ENCODE results near the gene ATP5ME.
"Not testable (repeated sequence)": the region's sequence is repeated elsewhere in the genome, so short reads cannot be mapped to it uniquely, and the experiment has no call there.

Gene ATP5ME

DNA sequence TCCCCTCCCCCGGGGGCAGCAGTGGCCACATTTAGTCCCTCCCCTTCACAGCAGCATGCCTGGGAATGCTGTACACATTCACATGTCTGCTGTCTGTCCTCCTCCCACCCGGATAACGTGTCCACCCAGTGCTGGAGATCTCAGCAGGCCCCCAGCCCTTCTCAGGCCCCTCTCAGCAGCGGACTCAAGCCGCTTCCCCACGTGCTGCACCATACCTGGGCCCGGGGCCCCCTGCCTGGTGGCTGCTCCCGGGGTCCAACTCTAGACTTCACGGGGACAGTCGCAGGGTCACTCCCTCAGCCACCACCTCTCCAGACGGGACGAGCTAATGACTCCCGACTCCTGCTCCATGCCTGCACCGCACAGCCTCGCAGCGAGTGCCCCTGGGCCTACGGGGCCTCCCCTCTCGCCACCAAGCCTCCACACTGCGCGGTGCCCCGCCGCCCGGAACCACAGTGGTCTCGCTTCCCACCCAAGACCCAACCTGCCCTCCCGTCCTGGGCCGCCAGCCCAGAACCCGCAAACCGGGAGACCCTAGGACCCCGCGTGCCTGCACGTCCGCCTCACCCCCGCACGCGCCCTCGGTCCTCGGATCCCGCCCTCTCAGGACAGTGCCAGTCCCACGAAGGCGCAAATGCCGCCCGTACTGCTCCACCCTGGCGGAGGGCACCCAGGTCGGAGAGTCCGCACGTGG, 30.3 kb upstream of the ATP5ME start:
- DNase-seq, result no peak

DNA sequence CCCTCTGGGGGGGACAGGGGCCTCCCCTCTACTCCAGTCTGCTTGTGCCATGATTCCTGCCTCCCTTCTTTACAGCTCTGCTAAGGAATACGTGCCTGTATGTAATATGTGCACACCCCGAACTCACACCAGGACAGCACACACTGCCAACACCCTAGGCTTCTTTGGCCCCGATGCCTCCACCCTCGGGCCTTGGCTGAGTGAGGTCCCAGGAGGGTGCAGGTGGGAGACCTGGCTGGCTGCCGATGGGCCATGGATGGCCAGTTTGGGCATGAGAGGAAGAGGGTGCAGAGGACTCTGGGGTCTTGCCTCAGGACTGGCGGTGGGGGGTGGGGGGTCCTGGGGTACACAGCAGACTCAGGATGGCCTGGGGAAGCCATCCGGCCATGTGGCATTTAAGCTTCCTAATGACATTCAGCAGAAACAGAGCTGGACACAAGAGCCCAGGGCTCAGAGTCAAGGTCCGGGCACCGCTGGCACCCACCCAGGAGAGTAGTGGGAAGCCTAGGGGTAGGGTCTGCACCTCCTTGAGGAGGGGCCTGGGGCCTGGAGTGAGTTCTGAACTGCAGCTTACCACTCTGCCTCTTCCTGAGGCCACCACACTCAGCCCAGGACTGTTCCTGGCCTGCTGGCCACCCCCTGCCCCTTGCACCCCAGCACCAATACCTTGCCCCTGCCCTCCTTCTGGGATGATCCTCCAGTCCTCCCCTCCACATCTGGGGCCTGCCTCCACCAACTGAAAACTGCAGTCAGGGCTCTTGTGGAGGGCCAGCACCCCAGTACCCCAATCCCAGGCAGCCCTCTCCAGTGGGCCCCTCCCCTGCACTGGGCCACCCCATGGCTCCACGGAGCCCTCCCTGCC, 29.5 kb upstream of the ATP5ME start:
- DNase-seq, result no peak

GRCh38 chr4:702618-703048, 28.6 kb upstream of the ATP5ME start:
- no peak for DNase-seq

GRCh38 chr4:700587-701264, 26.6 kb upstream of the ATP5ME start:
- DNase-seq, result no peak

GRCh38 chr4:699816-700580, 25.9 kb upstream of the ATP5ME start:
- DNase-seq, result no peak

DNA sequence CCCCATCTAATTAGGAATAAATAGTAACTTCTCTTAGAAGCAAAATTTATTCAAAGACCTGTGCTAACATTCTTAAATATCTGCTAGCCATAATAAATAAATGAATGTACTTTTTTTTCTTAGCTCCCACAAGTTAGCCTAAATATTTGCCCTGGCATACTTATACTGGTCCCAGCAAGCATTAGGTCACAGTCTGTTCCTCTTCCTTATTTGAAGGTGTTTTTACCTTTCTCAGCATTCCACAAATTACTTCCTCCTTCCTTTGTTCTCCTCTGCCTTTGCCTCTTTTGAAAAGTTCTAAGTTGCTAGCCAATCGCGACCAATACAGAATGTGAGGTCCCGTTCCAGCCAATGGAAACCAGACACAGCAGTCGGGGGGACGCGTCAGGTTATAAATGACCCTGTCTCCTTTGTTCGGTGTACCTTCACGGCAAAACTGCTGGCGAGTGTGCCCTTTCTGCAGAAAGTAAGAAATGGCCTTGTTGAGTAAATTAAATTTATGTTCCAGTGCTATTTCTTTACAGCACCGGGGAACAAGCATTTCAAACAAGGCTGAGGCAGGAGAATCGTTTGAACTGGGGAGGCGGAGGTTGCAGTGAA, 20.4 kb upstream of the ATP5ME start:
- DNase-seq, result not testable (repeated sequence)

GRCh38 chr4:692771-693554, 18.9 kb upstream of the ATP5ME start:
- no peak for DNase-seq

DNA sequence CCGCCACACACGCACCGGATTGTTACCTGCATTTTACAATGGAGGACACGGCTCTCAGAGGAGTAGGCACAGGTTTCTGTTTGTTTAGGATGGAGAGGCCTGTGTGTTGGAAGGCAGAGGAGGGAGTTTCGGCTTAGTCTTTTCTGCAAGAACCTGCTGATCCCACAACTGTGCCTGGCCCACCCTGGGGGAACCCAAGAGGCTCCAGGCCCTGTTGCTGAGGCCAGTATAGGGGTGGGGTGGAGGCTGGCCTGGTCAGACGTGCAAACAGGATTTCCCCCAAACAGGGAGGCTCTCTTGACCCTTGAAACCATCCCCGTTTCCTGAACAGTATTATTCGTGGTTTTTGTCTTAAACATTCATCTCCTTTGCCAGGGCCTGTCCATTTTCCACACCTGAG, 15.6 kb upstream of the ATP5ME start:
- no peak for DNase-seq

GRCh38 chr4:688854-689681, 15.0 kb upstream of the ATP5ME start, which contains the start of gene SLC49A3:
TSS of gene SLC49A3 (minus strand) at chr4:689151. CDS start at chr4:689127, 24 bp downstream.
- DNase-seq, result no peak

DNA sequence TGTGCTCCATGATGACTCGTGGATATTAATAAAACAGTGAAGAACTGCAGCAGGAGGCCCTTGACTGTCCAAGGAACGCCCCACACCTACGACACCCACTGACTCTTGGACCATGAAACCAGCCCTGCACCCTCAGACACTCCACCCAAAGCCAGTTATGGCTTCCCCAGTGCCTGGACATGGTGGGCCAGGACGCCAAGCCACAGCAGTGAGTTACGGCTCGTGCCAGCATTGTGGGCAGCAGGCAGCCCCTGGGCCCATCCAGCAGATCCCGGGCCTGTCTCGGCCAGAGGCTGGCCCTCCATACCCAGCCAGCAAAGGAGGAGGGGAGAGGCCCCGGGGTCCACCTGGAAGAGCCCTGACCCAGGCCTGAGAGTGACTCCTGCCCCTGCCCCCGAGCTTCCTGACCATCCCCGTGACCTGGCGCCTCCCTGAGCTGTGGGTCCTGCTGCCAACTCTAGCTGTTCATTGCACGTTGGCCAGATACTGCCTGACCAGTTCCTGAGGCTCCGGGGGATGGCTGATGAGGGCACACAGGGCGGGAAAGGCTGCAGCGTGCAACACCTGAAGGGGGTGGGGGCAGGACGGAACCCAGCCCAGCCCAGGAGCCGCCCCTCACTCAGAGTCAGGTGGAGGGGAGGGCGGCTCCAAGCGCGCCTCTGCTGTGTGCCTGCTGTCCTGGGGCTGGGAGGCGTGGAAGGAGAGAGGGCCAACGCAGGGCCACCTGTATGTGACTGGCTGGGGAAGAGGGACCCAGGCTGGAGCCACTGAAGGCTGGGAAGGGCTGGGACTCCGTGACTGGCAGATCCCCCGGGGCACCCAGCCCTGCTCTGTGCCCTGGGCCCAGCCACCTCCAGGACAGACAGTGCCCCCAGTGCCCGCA, 14.1 kb upstream of the ATP5ME start:
- no peak for DNase-seq

DNA sequence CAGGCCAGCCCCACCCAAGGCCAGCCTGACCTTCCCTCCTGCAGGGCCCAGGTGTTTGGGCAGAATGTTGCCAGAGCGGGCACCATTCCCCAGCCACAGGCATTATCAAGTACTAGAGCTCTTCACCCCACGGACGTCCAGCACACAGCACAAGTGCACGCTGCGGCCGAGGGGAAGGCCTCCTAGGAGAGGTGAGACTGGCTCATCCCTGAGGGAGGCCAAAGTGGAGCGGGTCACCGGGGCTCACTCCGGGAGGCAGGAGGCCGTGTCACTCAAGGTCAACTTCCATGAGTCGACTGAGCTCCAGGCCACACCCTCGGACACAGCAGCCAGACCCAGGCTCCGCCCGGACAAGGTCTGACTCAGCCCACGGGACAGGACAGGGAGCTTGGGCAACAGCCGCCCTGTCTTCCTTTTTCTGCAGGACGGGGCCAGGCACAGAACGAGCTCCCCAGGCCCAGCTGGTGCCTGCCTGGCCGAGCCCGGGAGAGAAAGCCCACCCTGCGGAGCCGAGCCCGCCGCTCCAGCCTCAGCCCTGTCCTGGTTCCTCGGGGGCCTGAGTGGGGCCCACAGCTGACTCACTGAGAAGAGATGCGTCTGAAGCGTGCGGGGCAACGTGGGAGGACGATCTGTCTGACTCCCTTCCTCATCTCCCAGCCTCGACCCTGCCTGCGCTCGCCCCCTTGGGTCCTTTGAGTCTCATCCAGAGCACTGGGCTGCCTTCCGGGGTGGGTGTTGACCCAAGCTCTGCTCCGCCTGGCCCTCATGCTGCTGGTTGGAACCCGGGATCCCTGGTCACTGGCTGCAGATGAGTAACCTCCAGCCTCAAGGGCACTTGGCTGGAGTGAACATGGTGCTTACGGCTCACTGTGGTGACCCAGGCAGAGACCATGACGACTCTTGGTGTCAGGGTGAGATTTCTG, 13.2 kb upstream of the ATP5ME start:
- peak in 1 of 2 donors; percentile 81 for DNase-seq

DNA sequence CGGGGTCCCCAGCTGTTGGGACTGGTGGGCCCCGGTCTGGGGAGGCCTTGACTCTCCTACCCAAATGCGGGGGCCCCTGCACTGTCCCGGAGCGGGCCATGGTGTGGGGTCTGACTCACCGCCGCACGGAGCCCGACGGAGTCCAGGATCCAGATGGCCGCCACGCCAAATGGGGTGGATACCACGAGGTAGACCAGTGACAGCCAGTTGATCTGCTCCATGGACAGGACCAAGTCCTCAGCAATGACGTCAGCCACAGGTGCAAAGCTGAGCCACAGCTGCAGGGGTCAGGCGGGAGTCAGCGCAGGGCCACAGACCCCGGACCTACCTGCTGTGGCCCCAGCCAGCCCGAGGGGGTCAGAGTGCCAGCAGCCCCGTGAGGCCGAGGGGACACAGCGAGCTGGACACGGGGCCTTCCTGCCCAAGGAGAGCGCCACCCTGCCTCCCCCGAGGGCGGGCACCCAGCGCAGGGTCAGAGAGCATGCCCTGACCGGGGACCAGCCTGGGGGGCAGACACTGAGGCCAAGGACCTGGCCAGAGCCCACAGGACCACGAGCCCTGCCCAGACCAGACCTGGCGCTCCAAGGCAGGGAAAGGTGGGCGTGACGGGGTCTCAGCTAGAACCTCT, 12.5 kb upstream of the ATP5ME start:
- DNase-seq, result no peak

DNA sequence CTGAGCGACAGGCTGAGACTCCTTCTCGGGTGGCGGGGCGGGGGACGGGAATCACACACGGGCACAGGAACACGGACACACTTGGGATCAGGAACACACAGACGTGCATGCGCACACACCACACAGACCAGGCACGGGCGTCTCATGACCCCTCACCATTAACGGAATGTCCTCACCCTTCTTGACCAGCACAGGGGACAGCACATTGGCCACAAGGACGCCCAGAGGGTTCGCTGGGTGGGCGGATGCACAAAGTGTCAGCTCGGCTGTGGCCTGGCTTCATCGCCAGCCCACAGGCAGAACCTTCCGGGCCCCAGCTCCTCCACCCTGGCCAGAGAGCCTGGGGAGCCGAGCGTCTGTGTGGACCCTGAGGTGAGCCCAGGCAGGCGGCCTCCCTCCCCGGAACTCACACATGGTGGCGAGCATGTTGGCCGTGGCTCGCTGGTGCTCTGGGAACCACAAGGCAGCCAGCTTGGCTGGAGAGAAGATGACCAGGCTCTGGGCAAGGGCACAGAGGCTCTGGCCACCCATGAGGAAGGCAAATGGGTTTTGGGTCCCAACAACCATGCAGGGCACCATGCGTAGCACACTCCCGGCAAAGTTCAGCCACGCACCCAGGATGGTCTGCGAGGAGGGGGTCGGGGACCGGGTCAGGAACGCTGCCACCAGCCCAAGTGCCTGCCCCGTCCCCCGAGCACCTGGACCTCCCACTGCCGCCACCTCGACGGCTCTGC, 11.8 kb upstream of the ATP5ME start:
- DNase-seq, result no peak

- no peak for DNase-seq
These were observed 10.7 kb upstream of the ATP5ME start for GRCh38 chr4:684623-685327.

DNA sequence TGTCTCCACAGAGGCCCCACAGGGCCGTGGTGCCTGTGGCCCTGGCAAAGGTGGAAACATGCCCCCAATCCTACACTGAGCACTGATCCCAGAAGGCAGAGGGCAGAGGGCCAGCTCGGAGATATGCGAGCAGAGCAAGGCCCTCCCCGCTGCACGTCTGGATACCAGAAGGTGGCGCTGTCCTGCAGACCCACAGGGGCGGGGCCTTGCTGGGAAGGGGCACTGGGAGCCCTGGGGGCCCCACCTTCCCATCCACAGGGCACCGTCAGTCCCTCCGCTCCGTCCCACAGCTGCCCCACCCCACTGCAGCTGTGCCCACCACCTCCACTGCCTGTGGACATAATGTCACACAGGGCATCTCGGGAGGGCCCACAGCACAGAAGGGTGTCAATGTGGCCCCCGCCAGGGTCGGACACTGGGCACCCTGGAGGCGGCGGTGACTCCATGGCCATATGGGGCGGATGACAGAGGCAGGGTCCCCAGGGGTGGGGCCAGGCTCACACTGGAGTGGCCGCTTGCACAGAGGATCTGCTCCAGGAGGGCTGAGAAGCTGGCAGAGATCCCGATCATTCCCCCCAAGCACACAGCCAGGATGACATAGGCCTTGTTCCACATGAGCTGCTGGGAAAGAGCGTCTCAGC, 10.0 kb upstream of the ATP5ME start:
- peak; percentile 30 to 31 for DNase-seq
